Measurements from ENCODE around the gene FBXL7. TPM values are rescaled to one million over a fixed set of nuclear protein-coding genes. Genes with fewer than 3 reads are reported as not detected.

Gene FBXL7
- total and polyA plus RNA-seq, 4 donors, result 0.24 to 1.4 (median 1.2) TPM

DNA sequence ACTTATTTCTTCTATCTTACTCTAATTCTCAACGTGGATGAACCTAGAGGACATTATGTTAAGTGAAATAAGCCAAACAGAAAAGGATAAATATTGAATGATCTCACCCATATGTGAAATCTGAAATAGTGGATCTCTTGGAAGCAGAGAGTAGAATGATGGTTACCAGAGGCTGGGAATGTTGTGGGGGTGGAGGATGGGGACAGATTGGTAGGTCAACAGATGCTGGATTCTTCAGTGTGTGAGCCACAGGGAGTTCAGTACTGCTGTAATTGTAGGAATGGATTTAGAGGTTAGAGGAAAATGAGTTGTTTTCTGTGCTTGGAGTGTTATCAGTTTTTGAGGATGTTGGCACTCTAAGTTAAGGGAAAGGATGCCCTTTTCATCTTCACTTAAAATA, 190.6 kb downstream of the FBXL7 start:
- H3K27ac ChIP-seq (ENCODE audit: low read depth in 1 of 2, low read length in 2 of 2), result no peak overlapping the region
- peaks cover 0 to 4% (median 0%) of the 10 kb centered on the region in 4 donors for H3K4me1 ChIP-seq (ENCODE audit: control insufficient read depth in 4 of 4, insufficient read depth in 4 of 4, low read length in 3 of 4)
- WGBS, result 73% methylated on average over 1 of the region's 1 CpG
- TF ChIP-seq RAD21 (IDR thresholded peaks at IDR 0.05), result no peak
- no peak for TF ChIP-seq TAF1 (conservative IDR thresholded peaks at IDR 0.05)
- TF ChIP-seq HNF4A (conservative IDR thresholded peaks at IDR 0.05), result no peak
- no peaks in the 10 kb centered on the region for H3K36me3 ChIP-seq (ENCODE audit: control insufficient read depth in 4 of 4, insufficient read depth in 3 of 4, low read depth in 1 of 4, low read length in 3 of 4)
- no peaks in the 10 kb centered on the region for H3K9me3 ChIP-seq (ENCODE audit: control insufficient read depth in 4 of 4, low read length in 3 of 4)
- H3K9ac ChIP-seq (ENCODE audit: low read depth in 1 of 2, low read length in 2 of 2), result no peak overlapping the region
- no peak overlapping the region for H3K4me3 ChIP-seq (ENCODE audit: low read depth in 1 of 3, low read length in 3 of 3)
- no peaks in the 10 kb centered on the region for H3K27me3 ChIP-seq (ENCODE audit: control insufficient read depth in 4 of 4, insufficient read depth in 4 of 4, low read length in 3 of 4)
- DNase-seq (ENCODE audit: low spot score), result no peak

DNA sequence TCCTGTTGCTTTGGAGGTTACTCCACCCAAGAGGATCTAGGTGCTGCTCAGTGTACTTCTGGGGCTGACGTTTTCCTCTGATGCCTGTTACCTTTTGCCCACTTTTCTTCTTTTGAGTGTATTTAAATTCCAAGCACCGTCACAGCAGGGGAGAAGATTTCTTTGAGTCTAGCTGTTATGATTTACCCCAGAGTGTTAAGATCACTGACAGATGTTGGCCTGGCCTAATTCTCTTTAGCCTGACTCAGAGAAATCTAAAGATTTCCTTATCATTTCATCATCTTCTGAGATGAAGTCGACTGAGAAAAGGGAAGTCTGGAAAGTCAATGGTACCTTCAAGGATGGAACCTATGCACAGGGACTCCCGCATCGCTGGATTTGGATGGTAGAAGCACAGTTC, 191.5 kb downstream of the FBXL7 start:
- no peaks in the 10 kb centered on the region for H3K9me3 ChIP-seq (ENCODE audit: control insufficient read depth in 4 of 4, low read length in 3 of 4)
- H3K27me3 ChIP-seq (ENCODE audit: control insufficient read depth in 4 of 4, insufficient read depth in 4 of 4, low read length in 3 of 4), result no peaks in the 10 kb centered on the region

DNA sequence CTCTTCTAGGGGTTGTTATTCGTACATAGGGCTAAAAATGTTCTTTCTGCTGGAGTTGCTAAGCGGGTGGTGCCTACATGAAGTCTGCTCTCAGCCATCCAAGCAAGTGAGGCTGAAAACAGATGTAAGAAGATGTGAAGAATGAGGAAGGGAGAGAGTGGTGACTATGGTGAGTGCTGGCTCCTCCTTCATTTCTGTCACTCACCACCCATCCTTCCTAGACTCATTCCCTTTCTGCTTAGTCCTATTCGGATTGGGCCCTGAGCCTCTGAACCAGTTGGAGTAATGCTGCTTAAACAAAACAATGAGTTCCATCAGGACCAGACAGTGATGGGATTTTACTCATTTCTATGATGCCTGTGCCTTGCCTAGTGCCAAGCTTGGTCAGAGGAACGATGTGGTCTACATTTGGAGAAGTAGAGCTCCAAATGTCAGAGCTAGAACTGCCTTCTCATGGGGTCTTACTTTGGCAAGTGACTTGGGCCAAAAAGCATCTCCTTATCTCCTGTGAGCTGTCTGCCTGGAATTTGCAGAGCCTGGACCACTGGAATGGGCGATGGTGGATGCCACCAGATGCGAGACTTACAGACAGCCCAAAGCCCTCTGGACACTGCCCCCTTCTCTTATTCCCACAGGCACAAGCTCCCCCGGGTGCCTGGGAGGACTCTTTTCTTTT, 192.9 kb downstream of the FBXL7 start:
- DNase-seq (ENCODE audit: low spot score), result no peak
- Histone ChIP-seq H3K9me3 (ENCODE audit: control insufficient read depth in 4 of 4, low read length in 3 of 4) (no peaks in the 10 kb centered on the region), H3K4me3 (ENCODE audit: low read depth in 1 of 3, low read length in 3 of 3) (no peak overlapping the region), H3K9ac (ENCODE audit: low read depth in 1 of 2, low read length in 2 of 2) (no peak overlapping the region), H3K36me3 (ENCODE audit: control insufficient read depth in 4 of 4, insufficient read depth in 3 of 4, low read depth in 1 of 4, low read length in 3 of 4) (no peaks in the 10 kb centered on the region), H3K4me1 (ENCODE audit: control insufficient read depth in 4 of 4, insufficient read depth in 4 of 4, low read length in 3 of 4) (peaks cover 0 to 4% (median 0%) of the 10 kb centered on the region in 4 donors), H3K27me3 (ENCODE audit: control insufficient read depth in 4 of 4, insufficient read depth in 4 of 4, low read length in 3 of 4) (no peaks in the 10 kb centered on the region), H3K27ac (ENCODE audit: low read depth in 1 of 2, low read length in 2 of 2) (no peak overlapping the region)
- no peak for TF ChIP-seq SP1 (IDR thresholded peaks at IDR 0.05)
- no peak for TF ChIP-seq HNF4G (IDR thresholded peaks at IDR 0.05)
- TF ChIP-seq FOXA2 (IDR thresholded peaks at IDR 0.05), result no peak
- TF ChIP-seq JUND (IDR thresholded peaks at IDR 0.05), result no peak
- TF ChIP-seq, protein P1, sequence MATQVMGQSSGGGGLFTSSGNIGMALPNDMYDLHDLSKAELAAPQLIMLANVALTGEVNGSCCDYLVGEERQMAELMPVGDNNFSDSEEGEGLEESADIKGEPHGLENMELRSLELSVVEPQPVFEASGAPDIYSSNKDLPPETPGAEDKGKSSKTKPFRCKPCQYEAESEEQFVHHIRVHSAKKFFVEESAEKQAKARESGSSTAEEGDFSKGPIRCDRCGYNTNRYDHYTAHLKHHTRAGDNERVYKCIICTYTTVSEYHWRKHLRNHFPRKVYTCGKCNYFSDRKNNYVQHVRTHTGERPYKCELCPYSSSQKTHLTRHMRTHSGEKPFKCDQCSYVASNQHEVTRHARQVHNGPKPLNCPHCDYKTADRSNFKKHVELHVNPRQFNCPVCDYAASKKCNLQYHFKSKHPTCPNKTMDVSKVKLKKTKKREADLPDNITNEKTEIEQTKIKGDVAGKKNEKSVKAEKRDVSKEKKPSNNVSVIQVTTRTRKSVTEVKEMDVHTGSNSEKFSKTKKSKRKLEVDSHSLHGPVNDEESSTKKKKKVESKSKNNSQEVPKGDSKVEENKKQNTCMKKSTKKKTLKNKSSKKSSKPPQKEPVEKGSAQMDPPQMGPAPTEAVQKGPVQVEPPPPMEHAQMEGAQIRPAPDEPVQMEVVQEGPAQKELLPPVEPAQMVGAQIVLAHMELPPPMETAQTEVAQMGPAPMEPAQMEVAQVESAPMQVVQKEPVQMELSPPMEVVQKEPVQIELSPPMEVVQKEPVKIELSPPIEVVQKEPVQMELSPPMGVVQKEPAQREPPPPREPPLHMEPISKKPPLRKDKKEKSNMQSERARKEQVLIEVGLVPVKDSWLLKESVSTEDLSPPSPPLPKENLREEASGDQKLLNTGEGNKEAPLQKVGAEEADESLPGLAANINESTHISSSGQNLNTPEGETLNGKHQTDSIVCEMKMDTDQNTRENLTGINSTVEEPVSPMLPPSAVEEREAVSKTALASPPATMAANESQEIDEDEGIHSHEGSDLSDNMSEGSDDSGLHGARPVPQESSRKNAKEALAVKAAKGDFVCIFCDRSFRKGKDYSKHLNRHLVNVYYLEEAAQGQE (IDR thresholded peaks at IDR 0.05), result no peak
- TF ChIP-seq, protein P2, sequence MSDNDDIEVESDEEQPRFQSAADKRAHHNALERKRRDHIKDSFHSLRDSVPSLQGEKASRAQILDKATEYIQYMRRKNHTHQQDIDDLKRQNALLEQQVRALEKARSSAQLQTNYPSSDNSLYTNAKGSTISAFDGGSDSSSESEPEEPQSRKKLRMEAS (IDR thresholded peaks at IDR 0.05), result no peak
- TF ChIP-seq FOXA1 (IDR thresholded peaks at IDR 0.05), result no peak
- no peak for TF ChIP-seq YY1 (IDR thresholded peaks at IDR 0.05)
- TF ChIP-seq, protein P3, sequence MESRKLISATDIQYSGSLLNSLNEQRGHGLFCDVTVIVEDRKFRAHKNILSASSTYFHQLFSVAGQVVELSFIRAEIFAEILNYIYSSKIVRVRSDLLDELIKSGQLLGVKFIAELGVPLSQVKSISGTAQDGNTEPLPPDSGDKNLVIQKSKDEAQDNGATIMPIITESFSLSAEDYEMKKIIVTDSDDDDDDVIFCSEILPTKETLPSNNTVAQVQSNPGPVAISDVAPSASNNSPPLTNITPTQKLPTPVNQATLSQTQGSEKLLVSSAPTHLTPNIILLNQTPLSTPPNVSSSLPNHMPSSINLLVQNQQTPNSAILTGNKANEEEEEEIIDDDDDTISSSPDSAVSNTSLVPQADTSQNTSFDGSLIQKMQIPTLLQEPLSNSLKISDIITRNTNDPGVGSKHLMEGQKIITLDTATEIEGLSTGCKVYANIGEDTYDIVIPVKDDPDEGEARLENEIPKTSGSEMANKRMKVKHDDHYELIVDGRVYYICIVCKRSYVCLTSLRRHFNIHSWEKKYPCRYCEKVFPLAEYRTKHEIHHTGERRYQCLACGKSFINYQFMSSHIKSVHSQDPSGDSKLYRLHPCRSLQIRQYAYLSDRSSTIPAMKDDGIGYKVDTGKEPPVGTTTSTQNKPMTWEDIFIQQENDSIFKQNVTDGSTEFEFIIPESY (IDR thresholded peaks at IDR 0.05), result no peak
- no peak for TF ChIP-seq TAF1 (conservative IDR thresholded peaks at IDR 0.05)
- TF ChIP-seq RXRA (IDR thresholded peaks at IDR 0.05), result no peak
- TF ChIP-seq, protein P4, sequence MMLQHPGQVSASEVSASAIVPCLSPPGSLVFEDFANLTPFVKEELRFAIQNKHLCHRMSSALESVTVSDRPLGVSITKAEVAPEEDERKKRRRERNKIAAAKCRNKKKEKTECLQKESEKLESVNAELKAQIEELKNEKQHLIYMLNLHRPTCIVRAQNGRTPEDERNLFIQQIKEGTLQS (IDR thresholded peaks at IDR 0.05), result no peak
- TF ChIP-seq NR2F2 (IDR thresholded peaks at IDR 0.05), result no peak
- no peak for TF ChIP-seq HNF4A (conservative IDR thresholded peaks at IDR 0.05)
- TF ChIP-seq GABPA (IDR thresholded peaks at IDR 0.05 in 1 of 2, conservative IDR thresholded peaks at IDR 0.05 in 1 of 2), result no peak
- no peak for TF ChIP-seq RAD21 (IDR thresholded peaks at IDR 0.05)
- 78% methylated on average over 7 of the region's 7 CpGs for WGBS

More for the DNA sequence above, 191.5 kb downstream of the FBXL7 start:
- H3K36me3 ChIP-seq (ENCODE audit: control insufficient read depth in 4 of 4, insufficient read depth in 3 of 4, low read depth in 1 of 4, low read length in 3 of 4), result no peaks in the 10 kb centered on the region
- no peak overlapping the region for H3K27ac ChIP-seq (ENCODE audit: low read depth in 1 of 2, low read length in 2 of 2)
- H3K4me1 ChIP-seq (ENCODE audit: control insufficient read depth in 4 of 4, insufficient read depth in 4 of 4, low read length in 3 of 4), result peaks cover 0 to 4% (median 0%) of the 10 kb centered on the region in 4 donors
- WGBS, result 76% methylated on average over 5 of the region's 5 CpGs
- H3K4me3 ChIP-seq (ENCODE audit: low read depth in 1 of 3, low read length in 3 of 3), result no peak overlapping the region
- TF ChIP-seq HNF4G (IDR thresholded peaks at IDR 0.05) (no peak), EGR1 (IDR thresholded peaks at IDR 0.05; ENCODE audit: low read depth in 2 of 2) (no peak), FOXA1 (IDR thresholded peaks at IDR 0.05) (no peak)
- no peak for DNase-seq (ENCODE audit: low spot score)
- H3K9ac ChIP-seq (ENCODE audit: low read depth in 1 of 2, low read length in 2 of 2), result no peak overlapping the region

All from liver (tissue), 9 donors.